22Rv1 (cell line): ENCODE results near the gene P2RY14.

Source experiments
- CTCF ChIP-seq: fragments of 450-650 bp; IDR thresholded peaks from 2 replicates; pipeline ENCODE4 v1.5.1; 2017; ENCODE audit warnings: mild to moderate bottlenecking
- ZFX ChIP-seq: fragments of 450-650 bp; IDR thresholded peaks from 2 replicates; pipeline ENCODE4 v1.6.1; 2017; ENCODE audit warnings: antibody characterized with exemption, borderline replicate concordance

- no peak for TF ChIP-seq CTCF
- no peak for TF ChIP-seq ZFX
Observed at GRCh38 chr3:151309566-151309965, 31.2 kb upstream of the P2RY14 start.
